HepG2 (cell line): Measurements from ENCODE around the gene CDC27. TPM values are rescaled to one million over a fixed set of nuclear protein-coding genes. Genes with fewer than 3 reads are reported as not detected.

Source experiments
- ATAC-seq: fragments of 200-7000 bp; cut with Tn5 transposase; 3 replicates; pipeline ENCODE4 v1.9.1; 2020; ENCODE audit warnings: mild to moderate bottlenecking, moderate library complexity
- BruUV-seq: library from RNA; stranded (reverse); fragments of 400-500 nt; replicated peaks from 2 replicates; lab custom pipeline; 2021; lab: Mats Ljungman, UMichigan
- CTCF ChIA-PET: fragments of 300-600 bp; formaldehyde crosslinking; extraction: SDS; loops from one replicate; lab custom pipeline; 2021; ENCODE audit warnings: low total read pairs, inconsistent platforms, low intra/inter-chr PET ratio; lab: Yijun Ruan, JAX
- POLR2A ChIA-PET: fragments of 350-600 bp; sonication (Branson Sonifier 250); formaldehyde crosslinking; loops from one replicate; lab custom pipeline; 2020; ENCODE audit warnings: antibody characterized with exemption, inconsistent platforms; lab: Yijun Ruan, JAX
- DNase-seq: peaks from one replicate; pipeline ENCODE4 v3.0.0-alpha.2; 2015; ENCODE audit warnings: low spot score
- FAIRE-seq: peaks from 3 replicates; lab custom pipeline; 2011; peaks lifted over from hg19 to GRCh38; lab: Jason Lieb, UNC
- H2AFZ ChIP-seq: one replicate; pipeline ENCODE4 v1.6.1; 2011; ENCODE audit warnings: low read length, inconsistent platforms
- H3K27ac ChIP-seq: fragments of 300-600 bp; 3 replicates; pipeline ENCODE4 v1.8.0; 2011; ENCODE audit warnings: mixed run types, mild to moderate bottlenecking, mixed read lengths, low read length, inconsistent platforms; ENCODE audit not compliant: insufficient read depth; ENCODE audit errors: extremely low read length
- H3K27me3 ChIP-seq, 2 experiments: fragments of 200-600 bp in 1 of 2; 2 replicates in 1 of 2; 3 replicates in 1 of 2; pipeline versions ENCODE4 v1.6.0 to v1.8.0; 2011; ENCODE audit warnings: low read length in 2 of 2, mild to moderate bottlenecking in 2 of 2, moderate library complexity in 2 of 2, inconsistent platforms in 1 of 2; ENCODE audit not compliant: insufficient read depth in 2 of 2, control insufficient read depth in 1 of 2
- H3K36me3 ChIP-seq, 2 experiments: fragments of 200-600 bp in 1 of 2; replicated peaks in 1 of 2; 2 replicates in 1 of 2; 3 replicates in 1 of 2; pipeline versions ENCODE4 v1.5.1 to v1.8.0; 2011; ENCODE audit warnings: low read length in 2 of 2, inconsistent platforms in 1 of 2; ENCODE audit not compliant: insufficient read depth in 2 of 2, control insufficient read depth in 1 of 2
- H3K4me1 ChIP-seq: 2 replicates; pipeline ENCODE4 v1.5.1; 2012; ENCODE audit warnings: low read length, inconsistent platforms; ENCODE audit not compliant: insufficient read depth
- H3K4me2 ChIP-seq: 2 replicates; pipeline ENCODE4 v1.6.0; 2011; ENCODE audit warnings: low read depth, low read length, inconsistent platforms
- H3K4me3 ChIP-seq, 3 experiments: fragments of 200-600 bp in 1 of 3; sonication (generic), shearing (Covaris generic) in 1 of 3; replicated peaks in 1 of 3; 2 replicates each; pipeline ENCODE4 v1.5.1; 2011 to 2016; ENCODE audit warnings: low read length in 3 of 3, inconsistent platforms in 2 of 3, low read depth in 2 of 3, mild to moderate bottlenecking in 2 of 3, control low read depth in 1 of 3, mixed read lengths in 1 of 3; ENCODE audit not compliant: insufficient read depth in 1 of 3
- H3K79me2 ChIP-seq: one replicate; pipeline ENCODE4 v1.6.1; 2011; ENCODE audit warnings: low read length, inconsistent platforms; ENCODE audit not compliant: insufficient read depth
- H3K9ac ChIP-seq: 2 replicates; pipeline ENCODE4 v1.6.0; 2011; ENCODE audit warnings: mild to moderate bottlenecking, low read depth, low read length, inconsistent platforms; ENCODE audit not compliant: insufficient read depth
- H3K9me3 ChIP-seq: 2 replicates; pipeline ENCODE4 v1.5.1; 2012; ENCODE audit warnings: mild to moderate bottlenecking, low read length
- H4K20me1 ChIP-seq: 2 replicates; pipeline ENCODE4 v1.6.0; 2011; ENCODE audit warnings: inconsistent platforms, mild to moderate bottlenecking, low read length, moderate library complexity; ENCODE audit not compliant: insufficient read depth
- CREM ChIP-seq, 2 experiments: sonication (generic) in 1 of 2; formaldehyde crosslinking in 1 of 2; IDR thresholded peaks; 2 replicates each; pipeline versions ENCODE4 v1.4.0 to v1.6.1; 2016 to 2020; ENCODE audit warnings: antibody characterized with exemption in 1 of 2, mild to moderate bottlenecking in 1 of 2, missing genetic modification reagents in 1 of 2
- ERF ChIP-seq: IDR thresholded peaks from 2 replicates; pipeline ENCODE4 v1.6.1; 2018; ENCODE audit warnings: missing biosample characterization, missing genetic modification reagents
- FIP1L1 ChIP-seq: fragments of 200-400 bp; formaldehyde crosslinking; IDR thresholded peaks from 2 replicates; pipeline ENCODE4 v1.6.1; 2018; ENCODE audit warnings: low read depth, mild to moderate bottlenecking, low read length, moderate library complexity, borderline replicate concordance; ENCODE audit not compliant: insufficient read depth
- KDM1A ChIP-seq: IDR thresholded peaks from 2 replicates; pipeline ENCODE4 v1.6.1; 2016; ENCODE audit warnings: missing compliant biosample characterization
- MATR3 ChIP-seq: sonication (generic); formaldehyde crosslinking; IDR thresholded peaks from 2 replicates; pipeline ENCODE4 v1.4.0; 2020; ENCODE audit warnings: missing genetic modification reagents
- PAF1 ChIP-seq: IDR thresholded peaks from 2 replicates; pipeline ENCODE4 v1.6.1; 2016; ENCODE audit warnings: missing genetic modification reagents, missing compliant biosample characterization
- RBAK ChIP-seq: sonication (generic); formaldehyde crosslinking; IDR thresholded peaks from 2 replicates; pipeline ENCODE4 v1.5.1; 2020; ENCODE audit warnings: mild to moderate bottlenecking, missing genetic modification reagents
- RORA ChIP-seq: sonication (generic); formaldehyde crosslinking; IDR thresholded peaks from 2 replicates; pipeline ENCODE4 v1.5.0; 2020; ENCODE audit warnings: mild to moderate bottlenecking, missing genetic modification reagents, moderate library complexity
- SALL1 ChIP-seq: sonication (generic); formaldehyde crosslinking; IDR thresholded peaks from 2 replicates; pipeline ENCODE4 v1.8.0; 2022; ENCODE audit warnings: mild to moderate bottlenecking, missing genetic modification reagents
- YY1 ChIP-seq: IDR thresholded peaks from 2 replicates; pipeline ENCODE4 v1.6.1; 2011; ENCODE audit warnings: low read length, low read depth, moderate library complexity, mild to moderate bottlenecking; ENCODE audit not compliant: insufficient read depth, insufficient replicate concordance
- ZNF564 ChIP-seq: sonication (generic); formaldehyde crosslinking; IDR thresholded peaks from 2 replicates; pipeline ENCODE4 v1.8.1; 2023; ENCODE audit warnings: mild to moderate bottlenecking, missing genetic modification reagents
- ZNF670 ChIP-seq: sonication (generic); formaldehyde crosslinking; IDR thresholded peaks from 2 replicates; pipeline ENCODE4 v1.8.0; 2022; ENCODE audit warnings: mild to moderate bottlenecking, missing genetic modification reagents, borderline replicate concordance
- ZNF747 ChIP-seq: sonication (generic); formaldehyde crosslinking; IDR thresholded peaks from 2 replicates; pipeline ENCODE4 v1.8.1; 2023; ENCODE audit warnings: missing genetic modification reagents, mild to moderate bottlenecking, borderline replicate concordance
- ZNF773 ChIP-seq: sonication (generic); formaldehyde crosslinking; IDR thresholded peaks from 2 replicates; pipeline ENCODE4 v1.4.0; 2020; ENCODE audit warnings: missing genetic modification reagents, borderline replicate concordance
- ZNF850 ChIP-seq: sonication (generic); formaldehyde crosslinking; conservative IDR thresholded peaks from 2 replicates; pipeline ENCODE4 v1.9.0; 2021; ENCODE audit warnings: mild to moderate bottlenecking, missing genetic modification reagents
- WGBS: methylation state at CpG from one replicate; pipeline ENCODE4 v1.1.6; 2017; ENCODE audit warnings: low lambda C conversion rate; 5-methylcytosine and 5-hydroxymethylcytosine counted together
- in situ Hi-C: cut with HindIII; loops from 2 replicates; pipeline ENCODE4 v1.10.0; 2017; ENCODE audit warnings: low pct_unique_long_range_greater_than_20kb; ENCODE audit not compliant: extremely low pct_ligation_motif_present
- intact Hi-C: fragments of 100-400 bp; cut with micrococcal nuclease; formaldehyde crosslinking; loops from one replicate; pipeline ENCODE4 v1.10.0; 2022; ENCODE audit not compliant: unreplicated experiment
- polyA plus RNA-seq, 8 experiments: library from polyadenylated mRNA; depleted of rRNA in 3 of 8; stranded (reverse) in 7 of 8; unstranded in 1 of 8; fragments of >200 nt; fragmentation: Illumina TruSeq in 4 of 8; extraction: Trizol in 4 of 8; gene quantifications; 2 replicates each; pipeline versions ENCODE4 v1.2.1 to v1.2.3, GENCODE V29; 2011 to 2016; ENCODE audit warnings: low read depth in 4 of 8, missing spikeins in 1 of 8, mixed read lengths in 1 of 8; ENCODE audit not compliant: insufficient read depth in 1 of 8
- total RNA-seq, 5 experiments: library from RNA; depleted of rRNA; stranded (reverse); fragments of >200 nt; fragmentation: Illumina TruSeq; extraction: Trizol; gene quantifications; 2 replicates each; pipeline ENCODE4 v1.2.3, GENCODE V29; 2016; ENCODE audit warnings: low read depth in 1 of 5
- TF ChIP-seq, protein P1 (sequence below): sonication (generic); formaldehyde crosslinking; IDR thresholded peaks from 2 replicates; pipeline ENCODE4; 2020; ENCODE audit warnings: missing genetic modification reagents, mild to moderate bottlenecking, borderline replicate concordance
- TF ChIP-seq, protein P2 (sequence below): sonication (generic); formaldehyde crosslinking; IDR thresholded peaks from 2 replicates; pipeline ENCODE4 v1.8.0; 2022; ENCODE audit warnings: mild to moderate bottlenecking, missing genetic modification reagents; ENCODE audit not compliant: insufficient replicate concordance

CDC27 gene
- total and polyA plus RNA-seq, 2 of the 13 experiments (the other 11 are each of a cell fraction or from before 2014, with no cell fraction given), result 80.7 to 102 TPM

- Histone ChIP-seq H3K4me1 (no peaks in the 10 kb centered on the region), H3K36me3 (no peaks in the 10 kb centered on the region), H3K9ac (no peak overlapping the region), H4K20me1 (no peaks in the 10 kb centered on the region), H3K9me3 (no peaks in the 10 kb centered on the region), H2AFZ (no peak overlapping the region), H3K4me2 (no peak overlapping the region), H3K4me3 (no peak overlapping the region), H3K79me2 (no peaks in the 10 kb centered on the region), H3K27me3 (peaks cover 0 to 13% of the 10 kb centered on the region in 2 experiments; a peak in 2 of 5 replicates), H3K27ac (no peak overlapping the region)
- DNase-seq, result no peak
- ChIA-PET POLR2A (interaction anchor here (1.2 kb wide), 1 partner anchor 10 kb away, joined by 3 read pairs; no protein-coding TSS in a partner anchor), CTCF (no interaction called here)
- FAIRE-seq, result no peak
- no peak for TF ChIP-seq PAF1 (CRISPR knock-in tag)
- TF ChIP-seq RBAK (CRISPR knock-in tag), result no peak
- no peak for TF ChIP-seq ZNF773 (CRISPR knock-in tag)
- TF ChIP-seq ZNF564, result no peak
- TF ChIP-seq ZNF747 (CRISPR knock-in tag), result no peak
- TF ChIP-seq RORA (CRISPR knock-in tag), result no peak
- no peak for TF ChIP-seq SALL1
- TF ChIP-seq ZNF850, result no peak
- TF ChIP-seq, protein P1, sequence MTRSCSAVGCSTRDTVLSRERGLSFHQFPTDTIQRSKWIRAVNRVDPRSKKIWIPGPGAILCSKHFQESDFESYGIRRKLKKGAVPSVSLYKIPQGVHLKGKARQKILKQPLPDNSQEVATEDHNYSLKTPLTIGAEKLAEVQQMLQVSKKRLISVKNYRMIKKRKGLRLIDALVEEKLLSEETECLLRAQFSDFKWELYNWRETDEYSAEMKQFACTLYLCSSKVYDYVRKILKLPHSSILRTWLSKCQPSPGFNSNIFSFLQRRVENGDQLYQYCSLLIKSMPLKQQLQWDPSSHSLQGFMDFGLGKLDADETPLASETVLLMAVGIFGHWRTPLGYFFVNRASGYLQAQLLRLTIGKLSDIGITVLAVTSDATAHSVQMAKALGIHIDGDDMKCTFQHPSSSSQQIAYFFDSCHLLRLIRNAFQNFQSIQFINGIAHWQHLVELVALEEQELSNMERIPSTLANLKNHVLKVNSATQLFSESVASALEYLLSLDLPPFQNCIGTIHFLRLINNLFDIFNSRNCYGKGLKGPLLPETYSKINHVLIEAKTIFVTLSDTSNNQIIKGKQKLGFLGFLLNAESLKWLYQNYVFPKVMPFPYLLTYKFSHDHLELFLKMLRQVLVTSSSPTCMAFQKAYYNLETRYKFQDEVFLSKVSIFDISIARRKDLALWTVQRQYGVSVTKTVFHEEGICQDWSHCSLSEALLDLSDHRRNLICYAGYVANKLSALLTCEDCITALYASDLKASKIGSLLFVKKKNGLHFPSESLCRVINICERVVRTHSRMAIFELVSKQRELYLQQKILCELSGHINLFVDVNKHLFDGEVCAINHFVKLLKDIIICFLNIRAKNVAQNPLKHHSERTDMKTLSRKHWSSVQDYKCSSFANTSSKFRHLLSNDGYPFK, result no peak
- TF ChIP-seq YY1, result no peak
- no peak for TF ChIP-seq ERF
- TF ChIP-seq, protein P2, sequence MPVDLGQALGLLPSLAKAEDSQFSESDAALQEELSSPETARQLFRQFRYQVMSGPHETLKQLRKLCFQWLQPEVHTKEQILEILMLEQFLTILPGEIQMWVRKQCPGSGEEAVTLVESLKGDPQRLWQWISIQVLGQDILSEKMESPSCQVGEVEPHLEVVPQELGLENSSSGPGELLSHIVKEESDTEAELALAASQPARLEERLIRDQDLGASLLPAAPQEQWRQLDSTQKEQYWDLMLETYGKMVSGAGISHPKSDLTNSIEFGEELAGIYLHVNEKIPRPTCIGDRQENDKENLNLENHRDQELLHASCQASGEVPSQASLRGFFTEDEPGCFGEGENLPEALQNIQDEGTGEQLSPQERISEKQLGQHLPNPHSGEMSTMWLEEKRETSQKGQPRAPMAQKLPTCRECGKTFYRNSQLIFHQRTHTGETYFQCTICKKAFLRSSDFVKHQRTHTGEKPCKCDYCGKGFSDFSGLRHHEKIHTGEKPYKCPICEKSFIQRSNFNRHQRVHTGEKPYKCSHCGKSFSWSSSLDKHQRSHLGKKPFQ (CRISPR knock-in tag), result no peak
- no peak for TF ChIP-seq KDM1A (CRISPR knock-in tag)
- no peak for TF ChIP-seq CREM (IDR thresholded peaks at IDR 0.05)
- no peak for TF ChIP-seq CREM (CRISPR knock-in tag; IDR thresholded peaks at IDR 0.05)
- TF ChIP-seq MATR3 (CRISPR knock-in tag), result no peak
- TF ChIP-seq ZNF670 (CRISPR knock-in tag), result no peak
- TF ChIP-seq FIP1L1, result no peak
- BruUV-seq, result no TSS peak
- in situ Hi-C loops (no loop called here), intact Hi-C loops (no loop called here)
- ATAC-seq, result no peak
- 28% methylated on average over 4 of the region's 4 CpGs for WGBS
Measured at GRCh38 chr17:47213540-47213939, 24.4 kb upstream of the CDC27 start.
